ENCODE data around the gene TSPAN7. TPM values are rescaled to one million over a fixed set of nuclear protein-coding genes. Genes with fewer than 3 reads are reported as not detected.

The TSPAN7 gene
- total RNA-seq, 1 donor from 2014 or later = 12.7 TPM

GRCh38 chrX:38699696-38700095 lies 138.4 kb downstream of the TSPAN7 start:
- no peak for TF ChIP-seq EZH2 (IDR thresholded peaks at IDR 0.05)
- TF ChIP-seq CTCF (IDR thresholded peaks at IDR 0.05) = no peak
- Mint-ChIP-seq H3K36me3 (no peaks in the 10 kb centered on the region), H3K4me3 (no peak overlapping the region), H3K4me1 (peaks cover 4% of the 10 kb centered on the region), H3K9me3 (no peaks in the 10 kb centered on the region), H3K27ac (no peak overlapping the region), H3K27me3 (ENCODE audit: insufficient read depth, low read depth) (no peaks in the 10 kb centered on the region)
- Histone ChIP-seq H3K4me3 (no peak overlapping the region), H3K9ac (no peak overlapping the region), H3K27me3 (no peaks in the 10 kb centered on the region), H3K79me2 (ENCODE audit: low read depth) (no peaks in the 10 kb centered on the region), H3K9me3 (ENCODE audit: low read depth) (no peaks in the 10 kb centered on the region), H3F3A (ENCODE audit: low read depth) (no peaks in the 10 kb centered on the region), H4K20me1 (ENCODE audit: low read depth) (no peaks in the 10 kb centered on the region), H3K27ac (no peak overlapping the region), H3K36me3 (no peaks in the 10 kb centered on the region), H3K4me2 (no peak overlapping the region), H2AFZ (replicated peaks) (no peak overlapping the region), H3K4me1 (no peaks in the 10 kb centered on the region)
- no peak for DNase-seq (ENCODE audit: low spot score)

GRCh38 chrX:38701073-38701472 lies 139.7 kb downstream of the TSPAN7 start:
- Histone ChIP-seq H4K20me1 (ENCODE audit: low read depth) (no peaks in the 10 kb centered on the region), H3K27me3 (no peaks in the 10 kb centered on the region), H3K9ac (no peak overlapping the region), H3K4me1 (no peaks in the 10 kb centered on the region), H3K79me2 (ENCODE audit: low read depth) (no peaks in the 10 kb centered on the region), H3K9me3 (ENCODE audit: low read depth) (no peaks in the 10 kb centered on the region), H3K4me3 (no peak overlapping the region), H3K36me3 (no peaks in the 10 kb centered on the region), H2AFZ (replicated peaks) (no peak overlapping the region), H3K4me2 (no peak overlapping the region), H3K27ac (no peak overlapping the region), H3F3A (ENCODE audit: low read depth) (no peaks in the 10 kb centered on the region)
- H3K36me3 Mint-ChIP-seq = no peaks in the 10 kb centered on the region
- no peak for TF ChIP-seq CTCF (IDR thresholded peaks at IDR 0.05)
- no peak for TF ChIP-seq EZH2 (IDR thresholded peaks at IDR 0.05)
- TF ChIP-seq EZH2phosphoT487 (IDR thresholded peaks at IDR 0.05) = no peak
- H3K4me3 Mint-ChIP-seq = no peak overlapping the region
- DNase-seq (ENCODE audit: low spot score) = no peak
- no peaks in the 10 kb centered on the region for H3K9me3 Mint-ChIP-seq
- H3K27ac Mint-ChIP-seq = no peak overlapping the region
- H3K27me3 Mint-ChIP-seq (ENCODE audit: insufficient read depth, low read depth) = no peaks in the 10 kb centered on the region
- peaks cover 4% of the 10 kb centered on the region for H3K4me1 Mint-ChIP-seq

- Histone ChIP-seq H3K36me3 (no peaks in the 10 kb centered on the region), H3K27ac (no peak overlapping the region), H3K9ac (no peak overlapping the region), H3K27me3 (no peaks in the 10 kb centered on the region), H2AFZ (replicated peaks) (no peak overlapping the region), H3K9me3 (ENCODE audit: low read depth) (no peaks in the 10 kb centered on the region), H4K20me1 (ENCODE audit: low read depth) (no peaks in the 10 kb centered on the region), H3K79me2 (ENCODE audit: low read depth) (no peaks in the 10 kb centered on the region), H3K4me1 (no peaks in the 10 kb centered on the region), H3K4me2 (no peak overlapping the region), H3F3A (ENCODE audit: low read depth) (no peaks in the 10 kb centered on the region), H3K4me3 (no peak overlapping the region)
- H3K36me3 Mint-ChIP-seq = no peaks in the 10 kb centered on the region
- H3K9me3 Mint-ChIP-seq = no peaks in the 10 kb centered on the region
- DNase-seq (ENCODE audit: low spot score) = no peak
- TF ChIP-seq EZH2 (IDR thresholded peaks at IDR 0.05) = no peak
- no peak for TF ChIP-seq CTCF (IDR thresholded peaks at IDR 0.05)
- TF ChIP-seq EZH2phosphoT487 (IDR thresholded peaks at IDR 0.05) = no peak
- no peak overlapping the region for H3K27ac Mint-ChIP-seq
- peaks cover 4% of the 10 kb centered on the region for H3K4me1 Mint-ChIP-seq
- no peak overlapping the region for H3K4me3 Mint-ChIP-seq
- no peaks in the 10 kb centered on the region for H3K27me3 Mint-ChIP-seq (ENCODE audit: insufficient read depth, low read depth)
Measured at GRCh38 chrX:38704146-38704882, 143.0 kb downstream of the TSPAN7 start.
